A549 (cell line): Measurements from ENCODE around the gene ARHGEF6.

Experiments used
- CBX8 ChIP-seq: fragments of 200-600 bp; sonication (generic); IDR thresholded peaks from 2 replicates; pipeline ENCODE4 v1.6.1; 2016
- CEBPB ChIP-seq, 2 experiments: fragments of >200 bp in 1 of 2; sonication (Bioruptor Twin) in 1 of 2; formaldehyde crosslinking in 1 of 2; IDR thresholded peaks; 2 replicates each; pipeline ENCODE4 v1.6.1; 2012 to 2016
- CHD2 ChIP-seq: fragments of 150-350 bp; IDR thresholded peaks from 2 replicates; pipeline ENCODE4 v1.6.1; 2014; ENCODE audit warnings: low read length; ENCODE audit not compliant: partially characterized antibody
- CTCF ChIP-seq: fragments of >200 bp; sonication (Bioruptor Twin); formaldehyde crosslinking; IDR thresholded peaks from 3 replicates; pipeline ENCODE4 v1.5.1; 2016
- EP300 ChIP-seq, 2 experiments: fragments of >200 bp; sonication (Bioruptor Twin); formaldehyde crosslinking; IDR thresholded peaks; 2 replicates in 1 of 2; 3 replicates in 1 of 2; pipeline ENCODE4 v1.6.1; 2016 to 2017
- POLR2A ChIP-seq: IDR thresholded peaks from 2 replicates; pipeline ENCODE4 v1.6.1; 2012; ENCODE audit warnings: mild to moderate bottlenecking, low read length
- ZC3H11A ChIP-seq: fragments of 450-650 bp; IDR thresholded peaks from 2 replicates; pipeline ENCODE4 v1.6.1; 2014; ENCODE audit warnings: antibody characterized with exemption, mild to moderate bottlenecking
- TF ChIP-seq, protein P1 (sequence below): IDR thresholded peaks from 2 replicates; pipeline ENCODE4 v1.6.1; 2012; ENCODE audit warnings: low read depth, borderline replicate concordance

DNA sequence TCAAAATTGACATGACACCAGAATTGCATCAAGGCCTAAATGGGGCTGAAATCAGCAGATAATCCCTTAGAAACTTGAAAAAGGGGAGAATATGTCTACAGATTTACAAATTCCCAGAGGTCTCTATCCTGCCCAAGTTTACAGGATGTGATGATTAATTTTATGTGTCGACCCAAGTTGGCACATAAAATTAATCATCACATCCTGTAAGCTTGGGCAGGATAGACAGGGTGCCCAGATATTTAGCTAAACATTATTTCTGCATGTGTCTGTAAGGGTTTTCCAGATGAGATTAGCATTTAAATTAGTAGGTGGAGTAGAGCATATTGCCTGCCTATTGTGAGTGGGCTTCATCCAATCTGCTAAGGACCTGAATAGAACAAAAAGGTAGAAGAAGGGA, 52.3 kb downstream of the ARHGEF6 start:
- no peak for TF ChIP-seq POLR2A
- no peak for TF ChIP-seq CEBPB (IDR thresholded peaks at IDR 0.05)
- no peak for TF ChIP-seq CHD2
- no peak for TF ChIP-seq ZC3H11A
- TF ChIP-seq CBX8, result no peak
- no peak for TF ChIP-seq CTCF
- TF ChIP-seq, protein P1, sequence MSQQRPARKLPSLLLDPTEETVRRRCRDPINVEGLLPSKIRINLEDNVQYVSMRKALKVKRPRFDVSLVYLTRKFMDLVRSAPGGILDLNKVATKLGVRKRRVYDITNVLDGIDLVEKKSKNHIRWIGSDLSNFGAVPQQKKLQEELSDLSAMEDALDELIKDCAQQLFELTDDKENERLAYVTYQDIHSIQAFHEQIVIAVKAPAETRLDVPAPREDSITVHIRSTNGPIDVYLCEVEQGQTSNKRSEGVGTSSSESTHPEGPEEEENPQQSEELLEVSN, result no peak
- TF ChIP-seq EP300 (IDR thresholded peaks at IDR 0.05), result no peak
